Ectodermal cell (in vitro differentiated cells): ENCODE data around the gene BBIP1.

Experiments
- H3K27ac ChIP-seq: 2 replicates; pipeline ENCODE4 v1.7.0; 2013; ENCODE audit warnings: mild to moderate bottlenecking, low read depth, low read length; ENCODE audit not compliant: insufficient read depth, poor library complexity, severe bottlenecking
- H3K27me3 ChIP-seq: 2 replicates; pipeline ENCODE4 v1.7.0; 2013; ENCODE audit warnings: mild to moderate bottlenecking, low read length; ENCODE audit not compliant: insufficient read depth, control insufficient read depth, poor library complexity, severe bottlenecking
- H3K36me3 ChIP-seq: one replicate; pipeline ENCODE4 v1.7.0; 2013; ENCODE audit warnings: low read length; ENCODE audit not compliant: control insufficient read depth, insufficient read depth
- H3K4me1 ChIP-seq: one replicate; pipeline ENCODE4 v1.7.0; 2013; ENCODE audit warnings: low read length; ENCODE audit not compliant: control insufficient read depth, insufficient read depth
- H3K4me3 ChIP-seq: 2 replicates; pipeline ENCODE4 v1.7.0; 2013; ENCODE audit warnings: low read depth, low read length, control low read depth; ENCODE audit not compliant: insufficient read depth
- H3K9me3 ChIP-seq: 2 replicates; pipeline ENCODE4 v1.7.0; 2013; ENCODE audit warnings: mild to moderate bottlenecking, low read length, moderate library complexity; ENCODE audit not compliant: control insufficient read depth
- WGBS, 2 experiments: methylation state at CpG; one replicate each; pipeline ENCODE4 v1.1.7; 2013; ENCODE audit warnings: missing lambda C conversion rate in 2 of 2; 5-methylcytosine and 5-hydroxymethylcytosine counted together

BBIP1 gene

DNA sequence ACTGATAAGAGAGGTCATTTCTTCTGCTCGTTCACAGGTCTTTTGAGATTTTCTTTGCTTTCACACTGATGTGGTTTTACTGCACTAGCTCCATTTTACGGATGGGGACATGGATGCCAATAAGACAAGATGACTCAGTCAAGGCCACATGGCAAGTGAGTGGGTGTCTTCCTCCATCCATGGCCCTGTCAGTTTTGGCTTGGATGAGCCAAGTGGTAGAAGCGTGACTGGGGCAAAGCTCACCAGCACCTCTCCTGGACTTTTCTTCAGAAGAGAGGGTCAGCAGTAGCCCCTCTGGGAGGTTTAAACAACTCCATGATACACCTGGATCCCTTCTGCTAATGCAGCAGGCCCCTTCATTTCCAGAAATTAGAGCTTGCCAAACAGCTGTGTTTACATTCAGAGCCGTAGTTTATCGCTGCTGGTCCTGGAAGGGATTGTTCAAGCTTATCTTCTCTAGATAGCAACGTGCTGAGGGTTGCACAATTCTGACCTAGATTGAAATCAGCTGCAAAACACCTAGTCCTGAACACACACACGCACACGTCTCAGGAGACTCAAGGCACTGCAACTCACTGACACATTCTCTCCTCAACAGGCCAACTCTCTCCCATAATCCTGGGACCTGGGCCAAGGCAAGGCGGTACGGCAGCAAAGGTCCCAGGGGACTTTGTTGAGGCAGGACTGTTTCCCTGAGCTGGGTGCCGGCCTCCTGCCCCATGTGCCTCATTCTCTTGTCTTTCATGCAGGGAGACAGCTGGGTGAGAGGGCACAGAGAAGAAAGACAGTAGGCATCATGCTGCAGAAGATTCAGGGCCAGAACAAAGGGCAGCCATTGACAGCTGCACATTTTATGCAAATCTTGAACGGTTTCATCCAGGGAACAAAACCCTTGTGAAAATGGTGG, 61.5 kb downstream of the BBIP1 start:
- 78 to 82% methylated on average over 12 of the region's 12 CpGs for WGBS, 2 experiments
- H3K27ac ChIP-seq = no peak overlapping the region
- H3K27me3 ChIP-seq = peaks cover 3% of the 10 kb centered on the region
- no peaks in the 10 kb centered on the region for H3K4me1 ChIP-seq
- no peaks in the 10 kb centered on the region for H3K36me3 ChIP-seq
- no peaks in the 10 kb centered on the region for H3K9me3 ChIP-seq
- H3K4me3 ChIP-seq = no peak overlapping the region

DNA sequence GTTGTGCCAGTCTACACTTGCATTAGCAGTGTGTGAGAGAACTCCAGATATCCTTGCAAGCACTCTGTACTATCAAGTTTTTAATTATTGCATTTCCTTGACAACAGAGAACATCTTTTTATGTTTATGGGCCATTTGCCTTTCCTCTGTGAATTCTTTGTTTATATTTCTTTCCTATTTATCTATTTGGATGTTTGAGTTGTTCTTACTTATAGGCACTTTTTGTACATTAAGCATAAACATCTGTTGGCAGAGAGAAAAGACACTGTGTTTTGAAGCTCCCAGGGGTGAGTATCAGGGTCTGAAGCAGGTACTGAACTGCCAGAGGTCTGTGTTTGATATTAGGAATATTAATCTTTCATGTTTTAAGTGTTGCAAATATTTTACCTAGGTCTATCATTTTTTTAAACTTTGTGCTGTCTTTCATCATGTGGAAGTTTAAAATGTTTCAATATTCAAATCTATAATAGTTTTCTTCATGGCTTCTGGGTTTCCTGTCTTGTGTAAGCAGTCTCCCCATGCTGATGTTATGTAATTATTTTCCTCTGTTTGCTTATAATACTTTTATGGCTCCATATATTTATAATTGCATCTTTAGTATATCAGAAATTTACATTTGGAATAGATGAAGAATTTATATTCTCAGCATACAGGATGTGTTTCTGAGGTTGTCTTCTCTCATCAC, 64.9 kb downstream of the BBIP1 start:
- Histone ChIP-seq H3K4me3 (no peak overlapping the region), H3K27ac (no peak overlapping the region), H3K9me3 (no peaks in the 10 kb centered on the region), H3K4me1 (no peaks in the 10 kb centered on the region), H3K36me3 (no peaks in the 10 kb centered on the region), H3K27me3 (no peaks in the 10 kb centered on the region)

DNA sequence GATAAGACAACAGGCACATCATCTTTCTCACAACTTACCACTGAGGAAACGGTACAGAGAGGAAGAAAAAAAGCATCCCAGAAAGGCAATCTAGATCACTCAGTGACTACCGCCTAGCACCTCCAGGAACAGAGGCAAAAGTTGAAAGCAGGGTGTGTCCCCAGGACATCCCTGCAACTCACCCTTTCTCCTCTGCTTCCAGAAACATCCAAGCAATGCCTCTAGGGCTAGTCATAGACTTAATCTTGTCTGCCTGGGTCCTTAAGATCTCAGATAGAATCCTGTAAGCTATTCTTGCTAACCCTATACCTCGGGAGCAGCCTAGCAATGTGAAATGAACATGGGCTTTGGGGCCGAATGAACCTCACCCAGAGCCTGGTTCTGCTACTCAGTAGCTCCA, 66.0 kb downstream of the BBIP1 start:
- Histone ChIP-seq H3K4me3 (no peak overlapping the region), H3K27me3 (no peaks in the 10 kb centered on the region), H3K4me1 (no peaks in the 10 kb centered on the region), H3K36me3 (no peaks in the 10 kb centered on the region), H3K27ac (no peak overlapping the region), H3K9me3 (no peaks in the 10 kb centered on the region)
- 89 to 95% methylated on average over 4 of the region's 4 CpGs for WGBS, 2 experiments

DNA sequence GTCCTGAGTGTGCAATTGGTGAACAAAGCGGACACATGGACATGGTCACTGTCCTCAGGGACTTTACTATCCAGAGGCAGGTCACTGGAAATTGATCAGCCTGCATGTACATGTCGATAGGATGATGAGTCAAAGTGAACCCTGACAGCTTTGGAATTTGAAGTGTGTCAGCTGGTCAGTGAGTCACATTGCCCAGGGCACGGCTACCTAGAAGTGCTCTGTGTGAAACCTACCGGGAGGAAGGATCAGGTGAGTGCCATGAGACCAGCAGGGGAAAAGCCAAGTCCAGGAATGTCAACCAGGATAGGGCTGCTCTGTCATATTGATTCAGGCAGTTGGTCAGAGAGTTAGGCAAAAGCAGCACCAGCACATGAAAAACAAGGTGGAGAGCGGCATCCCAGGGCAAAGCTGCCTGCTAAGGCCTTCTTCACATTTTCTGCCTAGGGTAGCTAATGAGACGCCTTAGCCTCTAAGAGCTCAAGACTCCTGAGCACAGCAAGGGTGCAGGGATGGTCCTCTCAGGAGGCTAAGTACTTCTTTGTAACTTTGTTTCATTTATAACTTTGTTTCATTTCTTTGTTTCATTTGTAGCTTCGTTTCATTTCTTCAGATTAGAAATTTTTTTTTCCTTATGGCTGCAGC, 66.6 kb downstream of the BBIP1 start:
- H3K4me1 ChIP-seq = no peaks in the 10 kb centered on the region
- no peaks in the 10 kb centered on the region for H3K27me3 ChIP-seq
- no peaks in the 10 kb centered on the region for H3K9me3 ChIP-seq
- no peak overlapping the region for H3K4me3 ChIP-seq
- H3K36me3 ChIP-seq = no peaks in the 10 kb centered on the region
- no peak overlapping the region for H3K27ac ChIP-seq
- 71 to 76% methylated on average over 7 of the region's 7 CpGs for WGBS, 2 experiments

DNA sequence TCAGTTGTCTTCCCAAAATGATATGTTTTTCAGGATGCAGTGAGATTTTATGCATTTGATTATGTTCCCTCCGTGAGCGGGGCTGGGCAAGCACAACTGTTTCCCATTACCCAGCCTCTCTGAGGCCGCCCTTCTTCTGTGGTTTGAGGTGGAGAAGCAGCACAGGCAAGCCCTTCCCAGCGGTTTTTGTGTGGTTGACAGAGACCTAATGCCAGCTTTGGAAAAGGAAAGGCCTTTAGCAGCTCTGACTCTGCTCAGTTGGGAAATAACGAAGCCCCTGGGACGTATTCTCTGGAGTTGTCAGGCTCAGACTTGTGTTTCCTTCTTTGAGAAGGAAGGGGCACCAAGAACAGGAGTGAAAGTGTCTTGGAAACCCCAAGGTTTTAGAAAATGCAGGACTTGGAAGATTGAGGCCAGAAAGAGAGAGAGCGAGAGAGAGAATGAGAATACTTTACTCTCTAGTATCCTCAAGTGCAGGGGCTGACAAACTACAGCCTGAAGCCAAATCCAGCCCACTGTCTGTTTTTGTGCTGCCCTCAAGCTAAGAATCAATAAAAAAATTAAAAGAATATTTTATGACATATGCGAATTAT, 67.9 kb downstream of the BBIP1 start:
- Histone ChIP-seq H3K36me3 (no peaks in the 10 kb centered on the region), H3K27ac (no peak overlapping the region), H3K27me3 (no peaks in the 10 kb centered on the region), H3K9me3 (no peaks in the 10 kb centered on the region), H3K4me3 (no peak overlapping the region), H3K4me1 (no peaks in the 10 kb centered on the region)
- 79 to 83% methylated on average over 7 of the region's 8 CpGs for WGBS, 2 experiments

DNA sequence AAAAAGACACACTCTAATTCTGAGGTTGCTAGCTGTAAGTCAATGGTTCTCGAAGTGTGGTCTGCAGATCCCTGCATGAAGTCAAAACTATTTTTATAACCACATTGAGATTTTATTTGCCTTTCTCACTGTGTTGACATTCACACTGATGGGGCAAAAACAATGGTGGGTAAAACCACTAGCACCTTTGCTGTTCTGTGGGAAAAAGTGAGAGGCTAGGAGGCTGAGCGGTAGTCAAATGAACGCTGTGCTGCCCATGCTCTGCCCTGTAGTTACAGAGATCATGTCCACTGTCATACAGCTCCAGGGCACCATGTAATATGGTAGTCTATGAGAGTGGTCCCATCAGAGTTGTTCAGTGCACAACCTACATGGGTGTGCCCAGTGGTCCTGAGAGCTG, 68.9 kb downstream of the BBIP1 start:
- no peaks in the 10 kb centered on the region for H3K27me3 ChIP-seq
- H3K4me1 ChIP-seq = no peaks in the 10 kb centered on the region
- WGBS, 2 experiments = 95 to 97% methylated on average over 3 of the region's 3 CpGs
- H3K27ac ChIP-seq = no peak overlapping the region
- H3K9me3 ChIP-seq = no peaks in the 10 kb centered on the region
- H3K4me3 ChIP-seq = no peak overlapping the region
- no peaks in the 10 kb centered on the region for H3K36me3 ChIP-seq
